Activated CD4-positive, alpha-beta T cell treated with anti-CD3 and anti-CD28 coated beads, Interleukin-2, amount 50 U/mL, for 24 hours (primary cell): ENCODE data around the gene OR2W3.

ENCODE experiments used
- DNase-seq, 2 donors: peaks; one replicate each; pipeline ENCODE4 v3.0.0-alpha.2; 2020; ENCODE audit warnings: low read depth in 1 of 2, low spot score in 1 of 2

The OR2W3 gene

DNA sequence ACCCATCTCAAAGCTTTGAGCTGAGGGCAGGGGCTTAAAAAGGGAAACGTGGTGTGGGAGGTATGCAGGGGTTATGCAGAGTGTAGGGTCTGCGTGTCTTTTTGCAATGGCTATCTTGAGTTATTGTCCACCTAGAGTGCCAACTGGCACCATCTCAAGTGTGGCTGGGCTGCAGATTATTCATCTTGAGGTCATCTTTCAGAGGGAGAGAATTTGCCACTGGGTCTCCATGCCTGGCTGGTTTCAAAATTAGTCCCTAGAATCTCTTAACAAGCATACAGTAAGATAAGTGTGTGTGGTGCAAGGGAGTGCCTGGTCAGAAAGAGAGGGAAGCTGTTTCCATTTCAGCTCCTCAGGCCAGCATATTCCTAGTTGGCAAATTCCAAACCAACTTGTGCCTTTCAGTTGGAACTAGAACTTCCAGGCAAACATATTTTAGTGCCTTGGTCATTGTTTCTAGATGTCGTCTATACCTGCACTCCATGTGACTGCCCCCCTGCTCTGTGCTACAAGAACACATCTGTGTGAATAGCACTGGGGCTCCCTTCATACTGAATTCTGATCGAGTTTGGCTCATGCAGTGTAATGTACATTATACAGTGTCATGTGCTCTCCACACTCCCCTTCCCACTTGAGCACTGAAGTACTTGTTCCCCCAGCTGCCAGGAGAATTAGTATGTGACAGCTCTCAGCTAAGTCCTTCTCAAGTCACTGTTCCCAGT, 19.7 kb downstream of the OR2W3 start:
- no peak for DNase-seq

DNA sequence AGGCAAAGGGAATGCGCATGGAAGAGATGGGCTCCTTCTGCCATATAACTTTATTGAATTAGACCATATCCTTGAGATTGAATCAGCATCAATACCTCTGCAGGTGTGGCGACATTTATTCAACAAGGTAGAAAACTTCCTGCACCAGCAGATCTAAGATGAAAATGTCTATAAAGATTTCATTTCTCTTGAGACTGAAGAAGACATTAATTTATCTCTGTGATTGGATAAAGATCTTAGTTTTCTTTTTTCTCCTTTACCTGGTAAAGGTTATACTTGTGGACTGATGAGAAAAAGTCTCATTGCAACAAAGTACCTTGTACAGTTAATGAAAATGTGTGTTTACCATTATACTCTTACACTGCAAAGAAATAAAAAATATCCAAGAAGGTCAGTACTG, 24.6 kb downstream of the OR2W3 start, which contains the start of gene OR2T8:
Gene OR2T8, plus strand, starts transcription at position 301 of the 400 bp plus-strand sequence. CDS start 766 bp downstream, outside the sequence.
- no peak for DNase-seq

- DNase-seq: no peak
These were observed 28.6 kb downstream of the OR2W3 start for GRCh38 chr1:247923941-247924340.

- no peak for DNase-seq
These were observed 29.5 kb downstream of the OR2W3 start, which contains the start of gene OR2AJ1 for GRCh38 chr1:247924868-247925267. OR2AJ1 (plus strand) TSS chr1:247924889; CDS start chr1:247933769, 8,880 bp downstream.

- no peak for DNase-seq
These were observed 38.6 kb downstream of the OR2W3 start for GRCh38 chr1:247933989-247934388.

DNA sequence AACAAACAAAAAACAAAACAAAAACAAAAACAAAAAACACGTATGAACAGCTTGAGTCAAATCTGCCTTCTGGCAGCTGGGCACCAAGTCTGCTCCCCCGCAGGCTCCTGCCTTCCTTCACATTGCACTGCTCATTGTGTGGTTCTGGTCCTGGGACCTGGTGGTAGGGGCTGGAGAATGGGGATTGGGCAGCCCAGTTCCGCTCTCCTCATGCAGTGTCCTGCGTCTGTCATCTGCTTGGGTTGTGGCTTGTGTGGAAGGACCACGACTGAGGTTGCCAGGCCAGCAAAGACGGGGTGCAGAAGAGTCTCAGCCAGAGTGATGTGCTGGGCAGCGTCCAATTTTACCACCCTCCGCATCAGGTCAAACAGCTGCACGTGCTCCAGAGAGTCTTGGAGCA, 40.4 kb downstream of the OR2W3 start:
- DNase-seq: no peak

DNA sequence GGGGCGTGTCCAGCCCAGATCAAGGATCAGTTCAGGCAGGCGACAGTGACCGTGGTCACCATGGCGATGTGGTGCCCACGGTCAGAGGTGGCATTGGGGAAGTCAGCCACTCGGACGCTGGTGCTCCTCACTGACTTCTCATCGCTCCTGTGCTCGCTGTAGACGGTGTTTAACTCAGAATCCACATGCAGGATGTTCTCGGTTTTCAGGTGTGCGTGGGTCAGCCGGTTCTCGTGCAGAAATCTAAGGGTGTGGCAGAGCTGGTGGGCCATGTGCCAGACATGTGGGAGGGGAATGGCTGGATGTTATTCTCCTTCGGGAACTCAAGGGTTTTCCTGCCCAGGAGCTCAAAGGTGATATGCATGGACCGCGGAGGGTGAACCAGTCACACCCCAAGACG, 41.0 kb downstream of the OR2W3 start:
- no peak for DNase-seq

DNA sequence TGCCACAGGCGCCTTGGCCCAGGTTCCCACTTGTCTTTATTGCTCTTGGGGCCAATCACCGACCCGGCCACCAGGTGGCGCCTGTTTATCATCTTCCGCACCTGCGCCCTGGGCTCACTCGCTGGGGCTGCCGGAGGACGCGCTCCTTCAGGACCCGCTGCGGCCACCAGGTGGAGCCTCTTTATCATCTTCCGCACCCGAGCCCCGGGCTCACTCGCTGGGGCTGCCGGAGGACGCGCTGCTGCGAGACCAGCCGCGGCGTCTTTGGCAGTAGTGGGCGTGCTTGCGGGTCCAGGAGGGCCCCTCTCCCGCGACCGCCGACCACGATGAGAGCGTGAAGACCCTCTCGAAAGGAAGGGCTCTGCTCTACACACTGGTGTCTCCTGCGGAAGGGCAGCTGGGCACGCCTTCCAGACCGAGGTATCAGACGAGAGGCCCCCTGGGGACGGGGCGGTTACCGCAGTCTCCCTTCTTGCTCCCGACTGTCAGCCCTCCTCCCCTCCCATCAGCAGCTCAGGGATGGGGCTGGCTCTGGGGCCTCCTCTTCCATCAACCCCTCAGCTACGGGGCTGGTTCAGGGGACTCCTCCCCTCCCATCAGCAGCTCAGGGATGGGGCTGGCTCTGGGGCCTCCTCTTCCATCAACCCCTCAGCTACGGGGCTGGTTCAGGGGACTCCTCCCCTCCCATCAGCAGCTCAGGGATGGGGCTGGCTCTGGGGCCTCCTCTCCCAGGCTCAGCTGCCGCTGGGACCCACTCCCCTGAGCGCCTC, 41.8 kb downstream of the OR2W3 start:
- DNase-seq: peak; percentile 30 to 89

DNA sequence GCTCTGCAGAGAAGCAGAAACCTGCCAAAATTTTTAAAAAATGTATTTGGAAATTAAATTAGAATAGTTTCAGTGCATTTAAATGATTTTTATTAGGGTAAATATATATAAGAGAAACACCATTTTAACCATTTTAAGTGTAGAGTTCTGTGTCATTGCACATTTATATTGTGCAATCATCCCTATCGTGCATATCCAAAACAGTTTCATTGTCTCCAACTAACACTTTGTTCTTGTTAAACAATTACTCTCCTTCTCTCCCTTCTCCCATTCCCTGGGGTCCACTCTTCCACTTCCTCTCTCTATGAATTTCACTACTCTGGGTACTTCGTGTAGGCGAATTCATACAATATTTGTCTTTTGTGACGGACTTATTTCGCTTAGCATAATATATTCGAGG, 47.2 kb downstream of the OR2W3 start:
- no peak for DNase-seq
